Endodermal cell (in vitro differentiated cells): ENCODE measurements around the gene TOMM40L. TPM values are rescaled to one million over a fixed set of nuclear protein-coding genes. Genes with fewer than 3 reads are reported as not detected.

Experiments
- DNase-seq: peaks from one replicate; pipeline ENCODE4 v3.0.0-alpha.2; 2017
- H3K27ac ChIP-seq: 2 replicates; pipeline ENCODE4 v1.5.1; 2013; ENCODE audit warnings: mild to moderate bottlenecking, low read depth, low read length, moderate library complexity
- H3K27me3 ChIP-seq: 2 replicates; pipeline ENCODE4 v1.6.1; 2013; ENCODE audit warnings: mild to moderate bottlenecking, low read length, moderate library complexity; ENCODE audit not compliant: insufficient read depth, control insufficient read depth, poor library complexity, severe bottlenecking
- H3K36me3 ChIP-seq: 2 replicates; pipeline ENCODE4 v1.7.0; 2013; ENCODE audit warnings: mild to moderate bottlenecking, low read length, moderate library complexity; ENCODE audit not compliant: control insufficient read depth, insufficient read depth
- H3K4me1 ChIP-seq: one replicate; pipeline ENCODE4 v1.7.0; 2013; ENCODE audit warnings: low read length; ENCODE audit not compliant: control insufficient read depth, insufficient read depth
- H3K4me3 ChIP-seq: 2 replicates; pipeline ENCODE4 v1.5.1; 2013; ENCODE audit warnings: mild to moderate bottlenecking, low read length, moderate library complexity
- H3K9ac ChIP-seq: 2 replicates; pipeline ENCODE4 v1.6.1; 2013; ENCODE audit warnings: mild to moderate bottlenecking, low read length, moderate library complexity; ENCODE audit not compliant: poor library complexity, severe bottlenecking; ENCODE audit errors: extremely low read depth
- H3K9me3 ChIP-seq: 2 replicates; pipeline ENCODE4 v1.6.1; 2013; ENCODE audit warnings: mild to moderate bottlenecking, low read length, moderate library complexity; ENCODE audit not compliant: control insufficient read depth
- H3K27ac Mint-ChIP-seq: 2 replicates; pipeline ENCODE4 v1.8.0; 2020; ENCODE audit warnings: mixed read lengths
- H3K27me3 Mint-ChIP-seq: 2 replicates; pipeline ENCODE4 v1.8.0; 2021; ENCODE audit warnings: mild to moderate bottlenecking, mixed read lengths; ENCODE audit not compliant: insufficient read depth
- H3K36me3 Mint-ChIP-seq: 2 replicates; pipeline ENCODE4 v1.8.0; 2020; ENCODE audit warnings: low read depth, mixed read lengths
- H3K4me1 Mint-ChIP-seq: 2 replicates; pipeline ENCODE4 v1.8.0; 2020; ENCODE audit warnings: mixed read lengths
- H3K4me3 Mint-ChIP-seq: 2 replicates; pipeline ENCODE4 v1.8.0; 2020; ENCODE audit warnings: mild to moderate bottlenecking, moderate library complexity, mixed read lengths
- H3K9me3 Mint-ChIP-seq: 2 replicates; pipeline ENCODE4 v1.8.0; 2020; ENCODE audit warnings: mild to moderate bottlenecking, mixed read lengths
- WGBS, 2 experiments: methylation state at CpG; one replicate each; pipeline versions ENCODE4 v1.1.5 to v1.1.7; 2013; ENCODE audit warnings: missing lambda C conversion rate in 2 of 2, mixed read lengths in 1 of 2; ENCODE audit not compliant: insufficient coverage in 1 of 2, insufficient read length in 1 of 2; 5-methylcytosine and 5-hydroxymethylcytosine counted together
- total RNA-seq, 2 donors: library from RNA; stranded (reverse); fragmentation: NEBNext Ultra II Directional in 1 of 2; extraction: Animal tissue kit (Norgen Biotek cat#: 25700) in 1 of 2; gene quantifications; 2 replicates in 1 of 2; 3 replicates in 1 of 2; pipeline ENCODE4 v1.2.1, GENCODE V29; 2021
- TF ChIP-seq, protein P1 (sequence below): fragments of 200-600 bp; sonication (generic); conservative IDR thresholded peaks from 2 replicates; pipeline ENCODE4 v1.5.0; 2021; ENCODE audit warnings: antibody characterized with exemption, mild to moderate bottlenecking

Gene TOMM40L
- total RNA-seq, 2 donors from 2014 or later: 9.0 to 11.6 TPM

DNA sequence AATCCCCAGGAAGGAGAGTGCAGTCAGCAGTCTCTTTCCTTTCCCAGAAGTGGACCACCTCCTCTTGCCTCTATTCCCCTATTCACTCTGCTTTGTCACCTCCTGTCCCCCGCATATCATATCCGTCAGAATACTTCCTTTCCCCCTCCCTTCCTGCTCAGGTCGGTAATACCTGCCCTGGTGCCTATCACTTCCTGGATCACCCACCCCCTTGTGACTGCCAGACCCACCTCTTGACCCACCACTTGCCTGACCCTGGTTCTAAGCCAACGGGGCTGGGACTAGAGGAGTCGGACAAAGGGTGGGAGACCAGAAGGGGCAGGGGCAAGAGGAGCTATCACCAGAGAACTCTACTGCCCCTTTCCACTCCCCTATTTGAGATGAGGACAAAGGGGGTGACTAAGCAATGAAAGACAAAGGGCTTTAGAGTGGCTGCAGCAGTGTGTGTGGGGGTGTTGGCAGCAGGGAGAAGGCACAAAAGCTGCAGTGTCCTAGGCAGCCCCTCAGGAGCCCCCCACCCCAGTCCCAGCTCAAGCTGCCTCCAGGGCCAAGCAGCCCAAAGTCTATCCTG lies 25.4 kb upstream of the TOMM40L start:
- H3K36me3 Mint-ChIP-seq: peaks cover 19% of the 10 kb centered on the region
- Histone ChIP-seq H3K9ac (no peak overlapping the region), H3K4me3 (no peak overlapping the region), H3K9me3 (no peaks in the 10 kb centered on the region), H3K4me1 (peaks cover 18% of the 10 kb centered on the region), H3K36me3 (peaks cover 22% of the 10 kb centered on the region), H3K27ac (peak overlapping the region; percentile 70), H3K27me3 (no peaks in the 10 kb centered on the region)
- H3K27ac Mint-ChIP-seq: peak overlapping the region; percentile 93
- H3K4me3 Mint-ChIP-seq: no peak overlapping the region
- no peaks in the 10 kb centered on the region for H3K27me3 Mint-ChIP-seq
- peaks cover 50% of the 10 kb centered on the region for H3K4me1 Mint-ChIP-seq
- WGBS, 2 experiments: 47 to 74% methylated on average over 3 to 5 of the region's 5 CpGs
- DNase-seq: peak; percentile 64
- no peaks in the 10 kb centered on the region for H3K9me3 Mint-ChIP-seq
- TF ChIP-seq, protein P1, sequence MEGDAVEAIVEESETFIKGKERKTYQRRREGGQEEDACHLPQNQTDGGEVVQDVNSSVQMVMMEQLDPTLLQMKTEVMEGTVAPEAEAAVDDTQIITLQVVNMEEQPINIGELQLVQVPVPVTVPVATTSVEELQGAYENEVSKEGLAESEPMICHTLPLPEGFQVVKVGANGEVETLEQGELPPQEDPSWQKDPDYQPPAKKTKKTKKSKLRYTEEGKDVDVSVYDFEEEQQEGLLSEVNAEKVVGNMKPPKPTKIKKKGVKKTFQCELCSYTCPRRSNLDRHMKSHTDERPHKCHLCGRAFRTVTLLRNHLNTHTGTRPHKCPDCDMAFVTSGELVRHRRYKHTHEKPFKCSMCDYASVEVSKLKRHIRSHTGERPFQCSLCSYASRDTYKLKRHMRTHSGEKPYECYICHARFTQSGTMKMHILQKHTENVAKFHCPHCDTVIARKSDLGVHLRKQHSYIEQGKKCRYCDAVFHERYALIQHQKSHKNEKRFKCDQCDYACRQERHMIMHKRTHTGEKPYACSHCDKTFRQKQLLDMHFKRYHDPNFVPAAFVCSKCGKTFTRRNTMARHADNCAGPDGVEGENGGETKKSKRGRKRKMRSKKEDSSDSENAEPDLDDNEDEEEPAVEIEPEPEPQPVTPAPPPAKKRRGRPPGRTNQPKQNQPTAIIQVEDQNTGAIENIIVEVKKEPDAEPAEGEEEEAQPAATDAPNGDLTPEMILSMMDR: no peak

DNA sequence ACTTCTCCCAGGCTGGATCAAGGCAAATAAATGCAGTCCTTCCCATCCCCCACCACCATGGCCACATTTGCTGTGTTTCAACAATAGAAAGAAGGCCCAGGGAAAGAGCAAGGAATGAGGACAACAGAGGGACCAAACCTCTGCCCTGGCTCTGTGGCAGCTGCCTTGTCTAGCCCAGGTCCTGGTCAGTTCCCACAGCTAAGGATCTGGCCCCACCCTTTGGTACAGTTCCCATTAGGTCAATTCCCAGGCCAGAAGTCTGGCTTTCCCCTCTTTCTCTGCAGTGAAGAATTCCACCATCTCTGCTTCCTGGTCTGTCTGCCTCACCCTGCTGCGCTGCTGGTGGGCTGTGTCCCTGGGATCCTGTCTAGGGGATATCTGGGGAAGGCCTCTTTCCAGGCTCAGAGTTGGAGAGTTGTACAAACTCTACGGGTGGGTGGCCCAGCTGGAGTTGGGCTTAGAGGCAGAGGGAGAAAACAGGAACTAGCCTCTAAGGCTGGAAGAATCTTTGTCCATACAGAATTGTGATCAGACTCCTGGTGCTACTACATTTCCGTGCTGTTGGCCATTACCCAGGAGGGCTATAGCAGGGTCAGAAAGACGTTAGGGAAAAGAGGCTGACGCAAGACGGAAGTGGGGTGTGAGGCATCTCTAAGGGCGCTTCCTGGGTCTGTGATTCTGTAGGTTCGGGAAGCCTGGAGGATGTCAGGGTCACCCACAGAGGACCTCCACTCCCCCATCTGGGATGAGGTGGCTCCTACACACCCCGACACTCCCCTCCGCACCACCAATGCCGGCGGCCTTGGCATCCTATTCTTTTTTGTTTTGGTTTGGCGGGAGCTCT lies 24.6 kb upstream of the TOMM40L start:
- Mint-ChIP-seq H3K4me3 (peak overlapping the region; percentile 88), H3K36me3 (peaks cover 21% of the 10 kb centered on the region), H3K27ac (peak overlapping the region; percentile 93), H3K27me3 (no peaks in the 10 kb centered on the region), H3K9me3 (no peaks in the 10 kb centered on the region), H3K4me1 (peaks cover 50% of the 10 kb centered on the region)
- Histone ChIP-seq H3K27me3 (no peaks in the 10 kb centered on the region), H3K4me1 (peaks cover 18% of the 10 kb centered on the region), H3K9ac (no peak overlapping the region), H3K4me3 (no peak overlapping the region), H3K27ac (peak overlapping the region; percentile 88), H3K9me3 (no peaks in the 10 kb centered on the region), H3K36me3 (peaks cover 29% of the 10 kb centered on the region)
- TF ChIP-seq, protein P1: no peak
- WGBS, 2 experiments: 85 to 93% methylated on average over 12 to 13 of the region's 13 CpGs
- DNase-seq: peak; percentile 63

GRCh38 chr1:161201836-161202712 lies 23.8 kb upstream of the TOMM40L start, which contains the start of gene NDUFS2:
Gene NDUFS2 (plus strand): TSS chr1:161202367. CDS start chr1:161202386, 19 bp downstream.
- Mint-ChIP-seq H3K27ac (peak within 1 kb of the TSS; percentile 97), H3K36me3 (peaks cover 30% of the 10 kb centered on the region), H3K9me3 (no peaks in the 10 kb centered on the region), H3K4me3 (peak within 1 kb of the TSS; percentile 88), H3K4me1 (peaks cover 44% of the 10 kb centered on the region), H3K27me3 (no peaks in the 10 kb centered on the region)
- WGBS, 2 experiments: 6 to 11% methylated on average over 45 to 53 of the region's 53 CpGs
- Histone ChIP-seq H3K4me1 (peaks cover 18% of the 10 kb centered on the region), H3K27me3 (no peaks in the 10 kb centered on the region), H3K36me3 (peaks cover 38% of the 10 kb centered on the region), H3K9ac (peak within 1 kb of the TSS; percentile 93), H3K4me3 (peak within 1 kb of the TSS; percentile 89), H3K27ac (peak within 1 kb of the TSS; percentile 88), H3K9me3 (no peaks in the 10 kb centered on the region)
- TF ChIP-seq, protein P1: peak; percentile 61
- peak; percentile 99 for DNase-seq
